ENCODE data around the gene C1orf56.

The C1orf56 gene

GRCh38 chr1:151047591-151047924 lies at the start of gene C1orf56:
Gene C1orf56 (plus strand): TSS chr1:151047751. CDS start chr1:151047848, 97 bp downstream.
- no peak for TF ChIP-seq GATA2 (IDR thresholded peaks at IDR 0.05; ENCODE audit: low read depth, low read length)
- TF ChIP-seq GATA3 (IDR thresholded peaks at IDR 0.05; ENCODE audit: low read depth, low read length), result no peak

- TF ChIP-seq GATA3 (IDR thresholded peaks at IDR 0.05; ENCODE audit: low read depth, low read length) (no peak), GATA2 (IDR thresholded peaks at IDR 0.05; ENCODE audit: low read depth, low read length) (no peak)
Observed at GRCh38 chr1:150997949-150998348, 49.6 kb upstream of the C1orf56 start.

- no peak for TF ChIP-seq GATA2 (IDR thresholded peaks at IDR 0.05; ENCODE audit: low read depth, low read length)
- TF ChIP-seq GATA3 (IDR thresholded peaks at IDR 0.05; ENCODE audit: low read depth, low read length), result no peak
Observed at GRCh38 chr1:150999051-150999674, 48.4 kb upstream of the C1orf56 start.

GRCh38 chr1:150999926-151000325 lies 47.6 kb upstream of the C1orf56 start:
- no peak for TF ChIP-seq GATA2 (IDR thresholded peaks at IDR 0.05; ENCODE audit: low read depth, low read length)
- TF ChIP-seq GATA3 (IDR thresholded peaks at IDR 0.05; ENCODE audit: low read depth, low read length), result no peak

GRCh38 chr1:151000408-151000807 lies 47.1 kb upstream of the C1orf56 start:
- TF ChIP-seq GATA2 (IDR thresholded peaks at IDR 0.05; ENCODE audit: low read depth, low read length) (no peak), GATA3 (IDR thresholded peaks at IDR 0.05; ENCODE audit: low read depth, low read length) (no peak)

- no peak for TF ChIP-seq GATA2 (IDR thresholded peaks at IDR 0.05; ENCODE audit: low read depth, low read length)
- TF ChIP-seq GATA3 (IDR thresholded peaks at IDR 0.05; ENCODE audit: low read depth, low read length), result no peak
Observed at GRCh38 chr1:151001602-151002001, 45.9 kb upstream of the C1orf56 start.

- TF ChIP-seq GATA2 (IDR thresholded peaks at IDR 0.05; ENCODE audit: low read depth, low read length) (no peak), GATA3 (IDR thresholded peaks at IDR 0.05; ENCODE audit: low read depth, low read length) (no peak)
Observed at GRCh38 chr1:151002051-151002450, 45.5 kb upstream of the C1orf56 start.

GRCh38 chr1:151002611-151003010 lies 44.9 kb upstream of the C1orf56 start:
- TF ChIP-seq GATA2 (IDR thresholded peaks at IDR 0.05; ENCODE audit: low read depth, low read length) (no peak), GATA3 (IDR thresholded peaks at IDR 0.05; ENCODE audit: low read depth, low read length) (no peak)

- TF ChIP-seq GATA2 (IDR thresholded peaks at IDR 0.05; ENCODE audit: low read depth, low read length), result no peak
- no peak for TF ChIP-seq GATA3 (IDR thresholded peaks at IDR 0.05; ENCODE audit: low read depth, low read length)
Observed at GRCh38 chr1:151003180-151003579, 44.4 kb upstream of the C1orf56 start.

GRCh38 chr1:151005729-151006319 lies 41.7 kb upstream of the C1orf56 start:
- TF ChIP-seq GATA2 (IDR thresholded peaks at IDR 0.05; ENCODE audit: low read depth, low read length) (no peak), GATA3 (IDR thresholded peaks at IDR 0.05; ENCODE audit: low read depth, low read length) (no peak)

GRCh38 chr1:151006327-151007052 lies 41.1 kb upstream of the C1orf56 start, which contains the start of gene MINDY1:
Gene MINDY1 (minus strand): TSS chr1:151006902. CDS start chr1:151002617, 4,285 bp downstream.
- peak; percentile 87 for TF ChIP-seq GATA2 (IDR thresholded peaks at IDR 0.05; ENCODE audit: low read depth, low read length)
- TF ChIP-seq GATA3 (IDR thresholded peaks at IDR 0.05; ENCODE audit: low read depth, low read length), result no peak

GRCh38 chr1:151007853-151008243 lies 39.7 kb upstream of the C1orf56 start:
- no peak for TF ChIP-seq GATA2 (IDR thresholded peaks at IDR 0.05; ENCODE audit: low read depth, low read length)
- no peak for TF ChIP-seq GATA3 (IDR thresholded peaks at IDR 0.05; ENCODE audit: low read depth, low read length)

- no peak for TF ChIP-seq GATA3 (IDR thresholded peaks at IDR 0.05; ENCODE audit: low read depth, low read length)
- no peak for TF ChIP-seq GATA2 (IDR thresholded peaks at IDR 0.05; ENCODE audit: low read depth, low read length)
Observed at GRCh38 chr1:151008244-151009205, 39.0 kb upstream of the C1orf56 start, which contains the start of gene PRUNE1. Gene PRUNE1 (plus strand): TSS chr1:151008449. CDS start chr1:151008633, 184 bp downstream.

- TF ChIP-seq GATA3 (IDR thresholded peaks at IDR 0.05; ENCODE audit: low read depth, low read length) (no peak), GATA2 (IDR thresholded peaks at IDR 0.05; ENCODE audit: low read depth, low read length) (no peak)
Observed at GRCh38 chr1:151009206-151009587, 38.4 kb upstream of the C1orf56 start.
